ENCODE measurements around the gene IRAK4.
A peak's percentile ranks its signal among the peaks of the same experiment; 100 is the strongest.

Gene IRAK4

DNA sequence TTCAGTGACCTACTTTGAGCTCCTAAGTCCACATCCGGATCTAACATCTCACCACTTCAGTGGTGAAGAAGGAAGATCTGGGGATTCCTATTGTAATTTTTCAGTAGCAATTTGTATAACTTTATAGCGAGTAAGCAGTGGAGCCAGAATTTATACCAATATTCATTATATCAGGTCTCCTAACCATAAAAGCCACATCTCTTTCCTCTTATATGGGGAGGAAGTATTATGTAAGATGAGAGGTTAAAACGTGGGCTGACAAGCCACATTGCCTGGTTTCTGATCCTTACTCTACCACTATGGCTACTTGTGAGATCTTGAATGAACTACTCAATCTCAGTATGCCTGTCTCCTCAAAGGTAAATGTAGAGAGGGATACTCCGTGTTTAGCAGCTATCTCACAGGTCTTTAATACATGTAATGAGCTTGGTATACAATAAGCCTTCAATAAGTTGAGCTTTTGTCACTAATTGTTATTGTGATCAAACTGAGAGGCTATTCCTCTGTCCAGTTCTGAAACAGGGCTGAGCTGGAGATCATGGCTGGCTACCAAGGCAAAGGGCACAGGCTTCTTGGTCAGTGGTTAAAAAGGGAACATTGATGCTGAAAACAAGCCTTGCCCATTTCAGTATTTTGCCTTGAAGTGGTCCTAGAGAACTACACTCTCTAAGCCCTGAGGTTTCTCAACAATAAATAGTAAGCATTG, 73.9 kb downstream of the IRAK4 start:
- no peak overlapping the region for H3K4me3 ChIP-seq
- H3K27ac ChIP-seq, result no peak overlapping the region

DNA sequence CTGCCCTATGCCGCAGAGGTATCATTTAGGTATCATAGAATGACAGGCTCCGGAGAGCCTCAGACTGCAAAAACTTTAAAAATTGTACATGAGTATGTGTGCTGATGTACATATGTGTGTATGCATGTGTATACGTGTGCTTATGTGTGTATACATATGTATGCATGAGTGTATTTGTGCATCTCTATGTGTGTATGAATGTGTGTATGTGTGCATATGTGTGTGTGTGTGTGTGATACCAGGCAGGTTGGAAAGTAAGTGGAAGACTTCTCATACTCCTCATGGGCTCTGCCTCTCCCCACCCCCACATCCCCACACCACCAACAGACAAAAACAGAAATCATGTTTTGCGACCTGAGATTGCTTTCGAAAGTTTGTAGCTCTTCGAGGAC, 76.5 kb downstream of the IRAK4 start:
- peak overlapping the region; percentile 32 to 97 (median 93) for H3K27ac ChIP-seq

DNA sequence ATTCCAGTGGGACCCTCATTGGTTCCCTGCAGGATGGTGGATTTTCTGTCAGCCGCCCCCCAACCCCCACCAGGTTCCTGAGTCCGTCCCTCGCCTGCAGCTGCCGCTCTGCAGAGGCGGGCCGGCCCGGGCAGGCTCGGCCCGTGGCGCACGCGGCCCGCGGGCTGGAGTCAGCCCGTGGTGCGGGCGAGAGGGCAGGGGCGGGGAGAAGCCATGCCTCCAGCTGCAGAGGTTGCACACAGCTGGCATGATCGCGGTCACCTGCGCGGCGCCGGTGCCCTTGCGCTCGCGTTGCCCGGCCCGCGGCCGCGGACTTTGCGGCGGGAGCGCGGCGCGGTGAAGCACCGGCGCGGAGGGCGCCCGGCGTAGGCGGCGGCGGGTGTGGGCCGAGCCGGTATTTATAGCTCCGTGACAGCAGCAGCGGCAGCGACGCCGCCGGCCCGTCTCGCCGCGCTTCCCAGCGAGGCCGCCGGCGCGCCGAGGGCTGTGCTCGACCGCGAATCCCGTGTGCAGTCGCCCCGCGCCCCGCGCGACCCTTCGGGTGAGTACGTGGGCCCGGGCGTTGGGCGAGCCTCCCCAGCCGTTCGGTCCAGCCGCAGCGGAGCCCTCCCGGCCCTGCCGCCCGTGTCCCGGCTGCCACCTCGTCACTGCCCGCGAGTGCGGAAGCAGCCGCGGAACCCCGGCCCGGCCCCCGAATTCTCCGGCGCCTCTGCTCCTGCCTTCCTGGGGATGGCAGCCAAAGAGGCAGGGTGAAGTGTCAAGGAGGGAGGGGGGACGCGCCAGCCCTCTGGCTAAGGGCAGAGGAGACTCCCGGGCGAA, 77.1 kb downstream of the IRAK4 start, which contains the start of gene TMEM117:
TMEM117 (plus strand) TSS at position 426 of the 819 bp plus-strand sequence.
- Histone ChIP-seq H3K4me3 (peak within 1 kb of the TSS; percentile 52 to 84 (median 76)), H3K27ac (peak within 1 kb of the TSS; percentile 84 to 97 (median 93))

More for the DNA sequence above, 76.5 kb downstream of the IRAK4 start:
- H3K4me3 ChIP-seq, result peak overlapping the region; percentile 52 to 84 (median 76)

DNA sequence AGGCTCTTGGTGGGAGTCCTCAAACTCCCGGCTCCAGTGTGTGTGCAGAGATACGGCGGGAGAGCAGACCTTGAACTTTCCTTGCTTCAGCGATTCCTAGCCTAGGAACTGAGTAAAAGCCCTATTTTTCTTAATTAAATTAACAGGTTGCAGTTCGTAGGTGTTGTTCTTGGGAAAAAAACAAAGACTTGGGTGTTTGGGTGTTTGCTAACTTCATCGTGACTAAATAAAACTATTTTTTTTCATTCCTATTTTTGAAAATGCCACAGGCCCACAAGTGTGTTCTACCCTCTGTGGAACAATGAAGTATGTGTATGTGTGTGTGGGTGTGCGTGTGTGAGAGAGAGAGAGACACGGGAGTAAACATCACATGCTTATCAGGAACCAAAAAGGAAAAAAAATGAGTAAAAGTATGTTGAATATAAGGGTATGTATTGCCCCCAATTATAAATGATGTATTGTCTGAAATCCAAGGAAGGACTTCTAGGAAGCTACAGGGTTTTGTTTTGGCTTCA, 77.8 kb downstream of the IRAK4 start:
- H3K4me3 ChIP-seq, result peak overlapping the region; percentile 52 to 84 (median 76)

More for the DNA sequence above, 77.8 kb downstream of the IRAK4 start:
- peak overlapping the region; percentile 84 to 97 (median 93) for H3K27ac ChIP-seq
